Hepatocyte (in vitro differentiated cells): Measurements from ENCODE around the gene CLDN6. TPM values are rescaled to one million over a fixed set of nuclear protein-coding genes. Genes with fewer than 3 reads are reported as not detected.

Source experiments
- DNase-seq: peaks from one replicate; pipeline ENCODE4 v3.0.0-alpha.2; 2016; ENCODE audit warnings: low spot score
- H2AFZ ChIP-seq: fragments of 200-600 bp; sonication (generic); 2 replicates; pipeline ENCODE4 v1.6.0; 2016; ENCODE audit warnings: antibody characterized with exemption, mild to moderate bottlenecking
- H3K27ac ChIP-seq: fragments of 200-600 bp; sonication (generic); 2 replicates; pipeline ENCODE4 v1.5.1; 2016; ENCODE audit warnings: mild to moderate bottlenecking
- H3K27me3 ChIP-seq: fragments of 200-600 bp; sonication (generic); 2 replicates; pipeline ENCODE4 v1.6.1; 2016
- H3K36me3 ChIP-seq: fragments of 200-600 bp; sonication (generic); replicated peaks from 2 replicates; pipeline ENCODE4 v1.5.1; 2016; ENCODE audit warnings: low read depth; ENCODE audit not compliant: insufficient read depth
- H3K4me1 ChIP-seq: fragments of 200-600 bp; sonication (generic); 2 replicates; pipeline ENCODE4 v1.5.1; 2016; ENCODE audit warnings: mild to moderate bottlenecking, moderate library complexity; ENCODE audit not compliant: insufficient read depth
- H3K4me2 ChIP-seq: fragments of 200-600 bp; sonication (generic); 2 replicates; pipeline ENCODE4 v1.6.0; 2016
- H3K4me3 ChIP-seq: fragments of 200-600 bp; sonication (generic); 2 replicates; pipeline ENCODE4 v1.5.1; 2016; ENCODE audit warnings: mild to moderate bottlenecking
- H3K79me2 ChIP-seq: fragments of 200-600 bp; sonication (generic); 2 replicates; pipeline ENCODE4 v1.6.0; 2017; ENCODE audit warnings: mild to moderate bottlenecking
- H3K9me2 ChIP-seq: fragments of 200-600 bp; sonication (generic); replicated peaks from 2 replicates; pipeline ENCODE4 v1.6.0; 2017; ENCODE audit warnings: mild to moderate bottlenecking; ENCODE audit not compliant: insufficient read depth
- H3K9me3 ChIP-seq: fragments of 200-600 bp; sonication (generic); 2 replicates; pipeline ENCODE4 v1.5.1; 2016; ENCODE audit warnings: low read depth, mild to moderate bottlenecking
- H4K20me1 ChIP-seq: fragments of 200-600 bp; sonication (generic); 2 replicates; pipeline ENCODE4 v1.6.0; 2016; ENCODE audit warnings: mild to moderate bottlenecking; ENCODE audit not compliant: insufficient read depth, poor library complexity, severe bottlenecking
- EZH2 ChIP-seq: fragments of 200-600 bp; sonication (generic); IDR thresholded peaks from 2 replicates; pipeline ENCODE4 v1.6.1; 2016; ENCODE audit warnings: antibody characterized with exemption, mild to moderate bottlenecking, borderline replicate concordance
- EZH2phosphoT487 ChIP-seq: fragments of 200-600 bp; sonication (generic); IDR thresholded peaks from one replicate; pipeline ENCODE4 v1.6.1; 2018; ENCODE audit warnings: antibody characterized with exemption, mild to moderate bottlenecking, low read depth, moderate library complexity; ENCODE audit not compliant: unreplicated experiment, severe bottlenecking
- WGBS: methylation state at CpG from one replicate; pipeline ENCODE4 v1.1.6; 2016; ENCODE audit warnings: low lambda C conversion rate; ENCODE audit errors: missing lambda C conversion rate; 5-methylcytosine and 5-hydroxymethylcytosine counted together
- polyA plus RNA-seq: library from polyadenylated mRNA; unstranded; fragments of >200 nt; fragmentation: Nextera tagmentation; extraction: Ambion mirVana; gene quantifications from 2 replicates; pipeline ENCODE4 v1.2.1, GENCODE V29; 2016
- total RNA-seq: library from RNA; depleted of rRNA; stranded (reverse); fragments of >200 nt; gene quantifications from 2 replicates; pipeline ENCODE4 v1.2.3, GENCODE V29; 2014
- TF ChIP-seq, protein P1 (sequence below): fragments of 200-600 bp; sonication (generic); IDR thresholded peaks from 2 replicates; pipeline ENCODE4 v1.5.1; 2016; ENCODE audit warnings: antibody characterized with exemption, mild to moderate bottlenecking; ENCODE audit not compliant: poor library complexity

Gene CLDN6
- total and polyA plus RNA-seq, 2 experiments from 2014 or later: 258 to 568 TPM

DNA sequence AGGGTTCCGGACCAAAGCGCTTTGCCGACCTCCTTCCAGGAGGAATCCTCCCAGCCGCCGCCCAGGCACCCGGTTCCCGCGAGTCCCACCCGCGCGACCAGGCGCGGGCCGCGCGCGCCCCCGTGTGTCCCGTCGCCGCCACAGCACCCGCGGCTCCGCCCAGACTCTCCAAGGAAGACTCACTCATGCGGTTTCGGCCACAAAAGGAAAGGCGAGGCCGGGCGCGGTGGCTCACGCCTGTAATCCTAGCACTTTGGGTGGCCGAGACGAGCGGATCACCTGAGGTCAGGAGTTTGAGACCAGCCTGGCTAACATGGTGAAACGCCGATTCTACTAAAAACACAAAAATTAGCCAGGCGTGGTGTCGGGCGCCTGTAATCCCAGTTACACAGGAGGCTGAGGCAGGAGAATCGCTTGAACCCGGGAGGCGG is 34.3 kb downstream of the CLDN6 start:
- peak; percentile 86 for DNase-seq
- WGBS: 12% methylated on average over 42 of the region's 42 CpGs
- no peaks in the 10 kb centered on the region for H4K20me1 ChIP-seq
- H3K79me2 ChIP-seq: peaks cover 5% of the 10 kb centered on the region
- peaks cover 15% of the 10 kb centered on the region for H3K4me1 ChIP-seq
- TF ChIP-seq EZH2: no peak
- TF ChIP-seq, protein P1, sequence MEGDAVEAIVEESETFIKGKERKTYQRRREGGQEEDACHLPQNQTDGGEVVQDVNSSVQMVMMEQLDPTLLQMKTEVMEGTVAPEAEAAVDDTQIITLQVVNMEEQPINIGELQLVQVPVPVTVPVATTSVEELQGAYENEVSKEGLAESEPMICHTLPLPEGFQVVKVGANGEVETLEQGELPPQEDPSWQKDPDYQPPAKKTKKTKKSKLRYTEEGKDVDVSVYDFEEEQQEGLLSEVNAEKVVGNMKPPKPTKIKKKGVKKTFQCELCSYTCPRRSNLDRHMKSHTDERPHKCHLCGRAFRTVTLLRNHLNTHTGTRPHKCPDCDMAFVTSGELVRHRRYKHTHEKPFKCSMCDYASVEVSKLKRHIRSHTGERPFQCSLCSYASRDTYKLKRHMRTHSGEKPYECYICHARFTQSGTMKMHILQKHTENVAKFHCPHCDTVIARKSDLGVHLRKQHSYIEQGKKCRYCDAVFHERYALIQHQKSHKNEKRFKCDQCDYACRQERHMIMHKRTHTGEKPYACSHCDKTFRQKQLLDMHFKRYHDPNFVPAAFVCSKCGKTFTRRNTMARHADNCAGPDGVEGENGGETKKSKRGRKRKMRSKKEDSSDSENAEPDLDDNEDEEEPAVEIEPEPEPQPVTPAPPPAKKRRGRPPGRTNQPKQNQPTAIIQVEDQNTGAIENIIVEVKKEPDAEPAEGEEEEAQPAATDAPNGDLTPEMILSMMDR: peak; percentile 86
- no peaks in the 10 kb centered on the region for H3K36me3 ChIP-seq
- no peaks in the 10 kb centered on the region for H3K9me3 ChIP-seq
- peak overlapping the region; percentile 82 for H3K4me2 ChIP-seq
- no peaks in the 10 kb centered on the region for H3K27me3 ChIP-seq
- H3K4me3 ChIP-seq: no peak overlapping the region
- H2AFZ ChIP-seq: peak overlapping the region; percentile 46
- H3K9me2 ChIP-seq: no peaks in the 10 kb centered on the region
- no peak overlapping the region for H3K27ac ChIP-seq

GRCh38 chr16:2982402-2982801 is 35.6 kb downstream of the CLDN6 start:
- Histone ChIP-seq H4K20me1 (no peaks in the 10 kb centered on the region), H3K4me2 (no peak overlapping the region), H3K9me2 (no peaks in the 10 kb centered on the region), H3K79me2 (peaks cover 5% of the 10 kb centered on the region), H3K36me3 (no peaks in the 10 kb centered on the region), H3K27ac (no peak overlapping the region), H3K27me3 (no peaks in the 10 kb centered on the region), H2AFZ (no peak overlapping the region), H3K4me1 (peaks cover 9% of the 10 kb centered on the region), H3K9me3 (no peaks in the 10 kb centered on the region), H3K4me3 (no peak overlapping the region)
- TF ChIP-seq EZH2phosphoT487 (no peak), EZH2 (no peak)
- TF ChIP-seq, protein P1: no peak
- DNase-seq: no peak
- 75% methylated on average over 5 of the region's 5 CpGs for WGBS

DNA sequence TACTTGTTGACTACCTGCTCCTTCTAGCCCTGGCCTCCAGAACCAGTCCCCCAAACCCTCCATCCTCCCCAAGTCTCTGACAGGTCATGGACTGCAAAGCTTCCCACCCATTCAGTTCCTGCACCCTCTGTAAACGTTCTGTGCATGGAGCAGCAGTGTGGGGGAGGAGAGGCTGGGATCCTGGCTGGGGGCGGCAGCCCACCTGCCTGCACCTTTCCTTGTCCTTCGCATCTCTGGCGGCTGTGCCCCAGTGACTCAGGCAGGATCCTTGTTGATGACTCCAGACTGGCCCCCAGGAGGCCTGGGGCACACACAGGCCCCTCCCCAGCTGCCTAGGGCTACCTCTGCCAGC is 36.1 kb downstream of the CLDN6 start:
- TF ChIP-seq EZH2 (no peak), EZH2phosphoT487 (no peak)
- TF ChIP-seq, protein P1: no peak
- Histone ChIP-seq H4K20me1 (no peaks in the 10 kb centered on the region), H3K4me3 (no peak overlapping the region), H3K4me1 (peaks cover 9% of the 10 kb centered on the region), H3K4me2 (no peak overlapping the region), H3K27me3 (no peaks in the 10 kb centered on the region), H2AFZ (no peak overlapping the region), H3K9me3 (no peaks in the 10 kb centered on the region), H3K79me2 (peaks cover 5% of the 10 kb centered on the region), H3K36me3 (no peaks in the 10 kb centered on the region), H3K9me2 (no peaks in the 10 kb centered on the region), H3K27ac (peak overlapping the region; percentile 93)
- WGBS: 48% methylated on average over 4 of the region's 4 CpGs
- DNase-seq: no peak
